HepG2 (cell line): ENCODE results near the gene CTNNBIP1. TPM values are rescaled to one million over a fixed set of nuclear protein-coding genes. Genes with fewer than 3 reads are reported as not detected.

Source experiments
- ATAC-seq: fragments of 200-7000 bp; cut with Tn5 transposase; 3 replicates; pipeline ENCODE4 v1.9.1; 2020; ENCODE audit warnings: mild to moderate bottlenecking, moderate library complexity
- BruUV-seq: library from RNA; stranded (reverse); fragments of 400-500 nt; replicated peaks from 2 replicates; lab custom pipeline; 2021; lab: Mats Ljungman, UMichigan
- CTCF ChIA-PET: fragments of 300-600 bp; formaldehyde crosslinking; extraction: SDS; loops from one replicate; lab custom pipeline; 2021; ENCODE audit warnings: low total read pairs, inconsistent platforms, low intra/inter-chr PET ratio; lab: Yijun Ruan, JAX
- POLR2A ChIA-PET: fragments of 350-600 bp; sonication (Branson Sonifier 250); formaldehyde crosslinking; loops from one replicate; lab custom pipeline; 2020; ENCODE audit warnings: antibody characterized with exemption, inconsistent platforms; lab: Yijun Ruan, JAX
- DNase-seq: peaks from one replicate; pipeline ENCODE4 v3.0.0-alpha.2; 2015; ENCODE audit warnings: low spot score
- FAIRE-seq: peaks from 3 replicates; lab custom pipeline; 2011; peaks lifted over from hg19 to GRCh38; lab: Jason Lieb, UNC
- H2AFZ ChIP-seq: one replicate; pipeline ENCODE4 v1.6.1; 2011; ENCODE audit warnings: low read length, inconsistent platforms
- H3K27ac ChIP-seq: fragments of 300-600 bp; 3 replicates; pipeline ENCODE4 v1.8.0; 2011; ENCODE audit warnings: mixed run types, mild to moderate bottlenecking, mixed read lengths, low read length, inconsistent platforms; ENCODE audit not compliant: insufficient read depth; ENCODE audit errors: extremely low read length
- H3K27me3 ChIP-seq, 2 experiments: fragments of 200-600 bp in 1 of 2; 2 replicates in 1 of 2; 3 replicates in 1 of 2; pipeline versions ENCODE4 v1.6.0 to v1.8.0; 2011; ENCODE audit warnings: low read length in 2 of 2, mild to moderate bottlenecking in 2 of 2, moderate library complexity in 2 of 2, inconsistent platforms in 1 of 2; ENCODE audit not compliant: insufficient read depth in 2 of 2, control insufficient read depth in 1 of 2
- H3K36me3 ChIP-seq, 2 experiments: fragments of 200-600 bp in 1 of 2; replicated peaks in 1 of 2; 2 replicates in 1 of 2; 3 replicates in 1 of 2; pipeline versions ENCODE4 v1.5.1 to v1.8.0; 2011; ENCODE audit warnings: low read length in 2 of 2, inconsistent platforms in 1 of 2; ENCODE audit not compliant: insufficient read depth in 2 of 2, control insufficient read depth in 1 of 2
- H3K4me1 ChIP-seq: 2 replicates; pipeline ENCODE4 v1.5.1; 2012; ENCODE audit warnings: low read length, inconsistent platforms; ENCODE audit not compliant: insufficient read depth
- H3K4me2 ChIP-seq: 2 replicates; pipeline ENCODE4 v1.6.0; 2011; ENCODE audit warnings: low read depth, low read length, inconsistent platforms
- H3K4me3 ChIP-seq, 3 experiments: fragments of 200-600 bp in 1 of 3; sonication (generic), shearing (Covaris generic) in 1 of 3; replicated peaks in 1 of 3; 2 replicates each; pipeline ENCODE4 v1.5.1; 2011 to 2016; ENCODE audit warnings: low read length in 3 of 3, inconsistent platforms in 2 of 3, low read depth in 2 of 3, mild to moderate bottlenecking in 2 of 3, control low read depth in 1 of 3, mixed read lengths in 1 of 3; ENCODE audit not compliant: insufficient read depth in 1 of 3
- H3K79me2 ChIP-seq: one replicate; pipeline ENCODE4 v1.6.1; 2011; ENCODE audit warnings: low read length, inconsistent platforms; ENCODE audit not compliant: insufficient read depth
- H3K9ac ChIP-seq: 2 replicates; pipeline ENCODE4 v1.6.0; 2011; ENCODE audit warnings: mild to moderate bottlenecking, low read depth, low read length, inconsistent platforms; ENCODE audit not compliant: insufficient read depth
- H3K9me3 ChIP-seq: 2 replicates; pipeline ENCODE4 v1.5.1; 2012; ENCODE audit warnings: mild to moderate bottlenecking, low read length
- H4K20me1 ChIP-seq: 2 replicates; pipeline ENCODE4 v1.6.0; 2011; ENCODE audit warnings: inconsistent platforms, mild to moderate bottlenecking, low read length, moderate library complexity; ENCODE audit not compliant: insufficient read depth
- AGO1 ChIP-seq: fragments of 200-400 bp; formaldehyde crosslinking; IDR thresholded peaks from 2 replicates; pipeline ENCODE4 v1.6.1; 2017; ENCODE audit warnings: mild to moderate bottlenecking, low read depth, low read length, moderate library complexity; ENCODE audit not compliant: poor library complexity, severe bottlenecking
- CCAR2 ChIP-seq: fragments of 200-400 bp; formaldehyde crosslinking; optimal IDR thresholded peaks from 2 replicates; pipeline ENCODE3; 2018; ENCODE audit warnings: low read depth, mild to moderate bottlenecking, low read length, moderate library complexity
- HNF4G ChIP-seq, 2 experiments: sonication (generic) in 1 of 2; formaldehyde crosslinking in 1 of 2; IDR thresholded peaks; 2 replicates each; pipeline versions ENCODE4 v1.4.0 to v1.6.1; 2011 to 2020; ENCODE audit warnings: borderline replicate concordance in 2 of 2, low read depth in 2 of 2, mild to moderate bottlenecking in 2 of 2, low read length in 1 of 2, missing genetic modification reagents in 1 of 2, moderate library complexity in 1 of 2
- HOXA5 ChIP-seq: sonication (generic); formaldehyde crosslinking; IDR thresholded peaks from 2 replicates; pipeline ENCODE4 v1.4.0; 2020; ENCODE audit warnings: missing genetic modification reagents
- NCOA1 ChIP-seq: sonication (generic); formaldehyde crosslinking; IDR thresholded peaks from 2 replicates; pipeline ENCODE4 v1.9.0; 2021; ENCODE audit warnings: missing genetic modification reagents
- RXRA ChIP-seq: sonication (generic); formaldehyde crosslinking; IDR thresholded peaks from 2 replicates; pipeline ENCODE4 v1.5.1; 2020; ENCODE audit warnings: missing genetic modification reagents
- SIX4 ChIP-seq: sonication (generic); formaldehyde crosslinking; IDR thresholded peaks from 2 replicates; pipeline ENCODE4 v1.4.0; 2020; ENCODE audit warnings: missing genetic modification reagents
- SMARCE1 ChIP-seq: fragments of 450-650 bp; IDR thresholded peaks from 2 replicates; pipeline ENCODE4 v1.6.1; 2017; ENCODE audit warnings: borderline replicate concordance
- ZEB1 ChIP-seq: IDR thresholded peaks from 2 replicates; pipeline ENCODE4 v1.6.1; 2012; ENCODE audit warnings: mild to moderate bottlenecking, low read depth, inconsistent platforms; ENCODE audit not compliant: insufficient replicate concordance
- ZNF292 ChIP-seq: sonication (generic); formaldehyde crosslinking; IDR thresholded peaks from 2 replicates; pipeline ENCODE4 v1.8.1; 2022; ENCODE audit warnings: mild to moderate bottlenecking, low read depth, missing genetic modification reagents, borderline replicate concordance
- ZNF761 ChIP-seq: sonication (generic); formaldehyde crosslinking; conservative IDR thresholded peaks from 2 replicates; pipeline ENCODE4 v1.4.0; 2020; ENCODE audit warnings: mild to moderate bottlenecking, missing genetic modification reagents
- ZNF768 ChIP-seq: sonication (generic); formaldehyde crosslinking; IDR thresholded peaks from 2 replicates; pipeline ENCODE4 v1.4.0; 2020; ENCODE audit warnings: missing genetic modification reagents
- WGBS: methylation state at CpG from one replicate; pipeline ENCODE4 v1.1.6; 2017; ENCODE audit warnings: low lambda C conversion rate; 5-methylcytosine and 5-hydroxymethylcytosine counted together
- in situ Hi-C: cut with HindIII; loops from 2 replicates; pipeline ENCODE4 v1.10.0; 2017; ENCODE audit warnings: low pct_unique_long_range_greater_than_20kb; ENCODE audit not compliant: extremely low pct_ligation_motif_present
- intact Hi-C: fragments of 100-400 bp; cut with micrococcal nuclease; formaldehyde crosslinking; loops from one replicate; pipeline ENCODE4 v1.10.0; 2022; ENCODE audit not compliant: unreplicated experiment
- polyA plus RNA-seq, 8 experiments: library from polyadenylated mRNA; depleted of rRNA in 3 of 8; stranded (reverse) in 7 of 8; unstranded in 1 of 8; fragments of >200 nt; fragmentation: Illumina TruSeq in 4 of 8; extraction: Trizol in 4 of 8; gene quantifications; 2 replicates each; pipeline versions ENCODE4 v1.2.1 to v1.2.3, GENCODE V29; 2011 to 2016; ENCODE audit warnings: low read depth in 4 of 8, missing spikeins in 1 of 8, mixed read lengths in 1 of 8; ENCODE audit not compliant: insufficient read depth in 1 of 8
- total RNA-seq, 5 experiments: library from RNA; depleted of rRNA; stranded (reverse); fragments of >200 nt; fragmentation: Illumina TruSeq; extraction: Trizol; gene quantifications; 2 replicates each; pipeline ENCODE4 v1.2.3, GENCODE V29; 2016; ENCODE audit warnings: low read depth in 1 of 5
- TF ChIP-seq, protein P1 (sequence below): sonication (generic); formaldehyde crosslinking; IDR thresholded peaks from 2 replicates; pipeline ENCODE4 v1.8.0; 2022; ENCODE audit warnings: missing genetic modification reagents, mild to moderate bottlenecking, borderline replicate concordance
- TF ChIP-seq, protein P2 (sequence below): sonication (generic); formaldehyde crosslinking; IDR thresholded peaks from 2 replicates; pipeline ENCODE4 v1.5.1; 2020; ENCODE audit warnings: missing genetic modification reagents, mild to moderate bottlenecking, borderline replicate concordance
- TF ChIP-seq, protein P3 (sequence below), 2 experiments: IDR thresholded peaks; 2 replicates each; pipeline ENCODE4 v1.6.1; 2011 to 2012; ENCODE audit warnings: low read length in 2 of 2, borderline replicate concordance in 1 of 2, low read depth in 1 of 2, mild to moderate bottlenecking in 1 of 2, moderate library complexity in 1 of 2

CTNNBIP1 gene
- total and polyA plus RNA-seq, 2 of the 13 experiments (the other 11 are each of a cell fraction or from before 2014, with no cell fraction given), result 71.7 to 83.0 TPM

DNA sequence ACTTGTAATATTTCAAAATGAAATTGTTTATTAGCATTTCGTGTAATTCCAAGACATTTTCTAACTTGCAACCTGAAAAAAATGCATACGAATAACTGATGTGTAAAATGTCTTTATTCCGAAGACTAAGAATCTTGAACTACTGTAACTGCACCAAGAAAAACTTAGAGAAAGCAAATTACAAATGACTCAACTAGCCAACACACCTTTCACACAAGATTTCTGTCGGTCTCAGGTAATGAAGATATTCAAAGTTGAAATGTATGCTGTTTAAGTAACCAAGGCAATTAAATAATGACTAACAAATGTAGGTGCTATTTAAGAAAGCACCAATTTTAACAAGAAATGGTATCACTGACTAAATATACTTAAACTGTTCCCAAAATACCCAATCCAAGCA, 88.4 kb downstream of the CTNNBIP1 start:
- intact Hi-C loops, result no loop called here

More for the DNA sequence above, 88.4 kb downstream of the CTNNBIP1 start:
- in situ Hi-C loops, result no loop called here
- Histone ChIP-seq H3K4me1 (peaks cover 70% of the 10 kb centered on the region), H3K27ac (no peak overlapping the region), H3K9me3 (no peaks in the 10 kb centered on the region), H3K27me3 (no peaks in the 10 kb centered on the region; a peak in 1 of 5 replicates), H3K36me3 (no peaks in the 10 kb centered on the region), H3K9ac (peak overlapping the region; percentile 75; the same call in 1 of the 2 replicates), H3K79me2 (peaks cover 54% of the 10 kb centered on the region), H4K20me1 (peaks cover 11% of the 10 kb centered on the region; the same call in 1 of the 2 replicates), H3K4me3 (peak overlapping the region; percentile 82 to 92 (median 88); a peak in 4 of 6 replicates), H3K4me2 (peak overlapping the region; percentile 85), H2AFZ (no peak overlapping the region)
- DNase-seq (no peak), ATAC-seq (no peak), FAIRE-seq (no peak)
- ChIA-PET CTCF (no interaction called here), POLR2A (no interaction called here)
- WGBS, result 57% methylated on average over 4 of the region's 4 CpGs
- TSS peak; percentile 52 for BruUV-seq
- TF ChIP-seq, protein P1, sequence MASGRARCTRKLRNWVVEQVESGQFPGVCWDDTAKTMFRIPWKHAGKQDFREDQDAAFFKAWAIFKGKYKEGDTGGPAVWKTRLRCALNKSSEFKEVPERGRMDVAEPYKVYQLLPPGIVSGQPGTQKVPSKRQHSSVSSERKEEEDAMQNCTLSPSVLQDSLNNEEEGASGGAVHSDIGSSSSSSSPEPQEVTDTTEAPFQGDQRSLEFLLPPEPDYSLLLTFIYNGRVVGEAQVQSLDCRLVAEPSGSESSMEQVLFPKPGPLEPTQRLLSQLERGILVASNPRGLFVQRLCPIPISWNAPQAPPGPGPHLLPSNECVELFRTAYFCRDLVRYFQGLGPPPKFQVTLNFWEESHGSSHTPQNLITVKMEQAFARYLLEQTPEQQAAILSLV, result no peak
- TF ChIP-seq RXRA (CRISPR knock-in tag), result no peak
- TF ChIP-seq SMARCE1, result no peak
- TF ChIP-seq AGO1, result no peak
- TF ChIP-seq ZNF768 (CRISPR knock-in tag), result no peak
- TF ChIP-seq, protein P2, sequence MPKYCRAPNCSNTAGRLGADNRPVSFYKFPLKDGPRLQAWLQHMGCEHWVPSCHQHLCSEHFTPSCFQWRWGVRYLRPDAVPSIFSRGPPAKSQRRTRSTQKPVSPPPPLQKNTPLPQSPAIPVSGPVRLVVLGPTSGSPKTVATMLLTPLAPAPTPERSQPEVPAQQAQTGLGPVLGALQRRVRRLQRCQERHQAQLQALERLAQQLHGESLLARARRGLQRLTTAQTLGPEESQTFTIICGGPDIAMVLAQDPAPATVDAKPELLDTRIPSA (CRISPR knock-in tag), result no peak
- no peak for TF ChIP-seq ZEB1
- no peak for TF ChIP-seq HNF4G (IDR thresholded peaks at IDR 0.05; ENCODE audit: borderline replicate concordance, low read depth, low read length)
- no peak for TF ChIP-seq HNF4G (CRISPR knock-in tag; IDR thresholded peaks at IDR 0.05; ENCODE audit: borderline replicate concordance, low read depth)
- TF ChIP-seq SIX4 (CRISPR knock-in tag), result no peak
- TF ChIP-seq, protein P3, sequence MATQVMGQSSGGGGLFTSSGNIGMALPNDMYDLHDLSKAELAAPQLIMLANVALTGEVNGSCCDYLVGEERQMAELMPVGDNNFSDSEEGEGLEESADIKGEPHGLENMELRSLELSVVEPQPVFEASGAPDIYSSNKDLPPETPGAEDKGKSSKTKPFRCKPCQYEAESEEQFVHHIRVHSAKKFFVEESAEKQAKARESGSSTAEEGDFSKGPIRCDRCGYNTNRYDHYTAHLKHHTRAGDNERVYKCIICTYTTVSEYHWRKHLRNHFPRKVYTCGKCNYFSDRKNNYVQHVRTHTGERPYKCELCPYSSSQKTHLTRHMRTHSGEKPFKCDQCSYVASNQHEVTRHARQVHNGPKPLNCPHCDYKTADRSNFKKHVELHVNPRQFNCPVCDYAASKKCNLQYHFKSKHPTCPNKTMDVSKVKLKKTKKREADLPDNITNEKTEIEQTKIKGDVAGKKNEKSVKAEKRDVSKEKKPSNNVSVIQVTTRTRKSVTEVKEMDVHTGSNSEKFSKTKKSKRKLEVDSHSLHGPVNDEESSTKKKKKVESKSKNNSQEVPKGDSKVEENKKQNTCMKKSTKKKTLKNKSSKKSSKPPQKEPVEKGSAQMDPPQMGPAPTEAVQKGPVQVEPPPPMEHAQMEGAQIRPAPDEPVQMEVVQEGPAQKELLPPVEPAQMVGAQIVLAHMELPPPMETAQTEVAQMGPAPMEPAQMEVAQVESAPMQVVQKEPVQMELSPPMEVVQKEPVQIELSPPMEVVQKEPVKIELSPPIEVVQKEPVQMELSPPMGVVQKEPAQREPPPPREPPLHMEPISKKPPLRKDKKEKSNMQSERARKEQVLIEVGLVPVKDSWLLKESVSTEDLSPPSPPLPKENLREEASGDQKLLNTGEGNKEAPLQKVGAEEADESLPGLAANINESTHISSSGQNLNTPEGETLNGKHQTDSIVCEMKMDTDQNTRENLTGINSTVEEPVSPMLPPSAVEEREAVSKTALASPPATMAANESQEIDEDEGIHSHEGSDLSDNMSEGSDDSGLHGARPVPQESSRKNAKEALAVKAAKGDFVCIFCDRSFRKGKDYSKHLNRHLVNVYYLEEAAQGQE (IDR thresholded peaks at IDR 0.05; ENCODE audit: borderline replicate concordance in 1 of 2, low read depth in 1 of 2, low read length in 2 of 2), result no peak
- no peak for TF ChIP-seq HOXA5 (CRISPR knock-in tag)
- no peak for TF ChIP-seq ZNF761 (CRISPR knock-in tag)
- no peak for TF ChIP-seq NCOA1 (CRISPR knock-in tag)
- TF ChIP-seq CCAR2, result no peak
- TF ChIP-seq ZNF292 (CRISPR knock-in tag), result no peak
